ENCODE results near the gene PELI2.

- no peak for TF ChIP-seq CTCF (IDR thresholded peaks at IDR 0.05 in 2 of 3, conservative IDR thresholded peaks at IDR 0.05 in 1 of 3; ENCODE audit: borderline replicate concordance in 1 of 3, insufficient read depth in 1 of 3, low read depth in 2 of 3, low read length in 2 of 3)
- TF ChIP-seq POLR2A (IDR thresholded peaks at IDR 0.05; ENCODE audit: borderline replicate concordance, extremely low read depth, insufficient read depth, insufficient read length), result no peak
- TF ChIP-seq REST (IDR thresholded peaks at IDR 0.05; ENCODE audit: low read depth), result no peak
- TF ChIP-seq ZNF274 (IDR thresholded peaks at IDR 0.05; ENCODE audit: low read depth, low read length), result no peak
- TF ChIP-seq RAD21 (IDR thresholded peaks at IDR 0.05; ENCODE audit: low read depth), result no peak
- no peak for TF ChIP-seq ELF1 (IDR thresholded peaks at IDR 0.05; ENCODE audit: borderline replicate concordance, low read depth)
- TF ChIP-seq POLR2AphosphoS5 (IDR thresholded peaks at IDR 0.05; ENCODE audit: low read depth, low read length), result no peak
- TF ChIP-seq MAX (IDR thresholded peaks at IDR 0.05), result no peak
- TF ChIP-seq ATF3 (IDR thresholded peaks at IDR 0.05), result no peak
- TF ChIP-seq EGR1 (IDR thresholded peaks at IDR 0.05; ENCODE audit: low read depth), result no peak
- no peak for TF ChIP-seq YY1 (IDR thresholded peaks at IDR 0.05; ENCODE audit: extremely low read depth, insufficient replicate concordance, low read depth, low read length)
- TF ChIP-seq SRF (IDR thresholded peaks at IDR 0.05; ENCODE audit: low read depth), result no peak
- TF ChIP-seq JUND (IDR thresholded peaks at IDR 0.05), result no peak
- no peak for TF ChIP-seq EZH2 (IDR thresholded peaks at IDR 0.05)
These were observed 77.0 kb downstream of the PELI2 start for GRCh38 chr14:56195223-56195622.
